OCI-LY7 (cell line): ENCODE measurements around the gene BAHCC1. TPM values are rescaled to one million over a fixed set of nuclear protein-coding genes. Genes with fewer than 3 reads are reported as not detected.
A peak's percentile ranks its signal among the peaks of the same experiment; 100 is the strongest.

Source experiments
- BruUV-seq: library from RNA; stranded (reverse); fragments of 400-500 nt; replicated peaks from 2 replicates; lab custom pipeline; 2021; lab: Mats Ljungman, UMichigan
- CTCF ChIA-PET: fragments of 300-600 bp; sonication (Branson Sonifier 250); formaldehyde crosslinking; loops from one replicate; lab custom pipeline; 2022; ENCODE audit warnings: antibody characterized with exemption; ENCODE audit not compliant: unreplicated experiment; lab: Charles Lee
- POLR2A ChIA-PET: fragments of 300-600 bp; sonication (Branson Sonifier 250); formaldehyde crosslinking; loops from one replicate; lab custom pipeline; 2022; ENCODE audit warnings: antibody characterized with exemption; lab: Charles Lee
- DNase-seq: peaks from one replicate; pipeline ENCODE4 v3.0.0-alpha.2; 2015; ENCODE audit warnings: low spot score
- H2AFZ ChIP-seq: fragments of 200-600 bp; sonication (generic), shearing (Covaris generic); 2 replicates; pipeline ENCODE4 v1.6.1; 2014; ENCODE audit warnings: mild to moderate bottlenecking, antibody characterized with exemption, low read length, moderate library complexity
- H3K27ac ChIP-seq: fragments of 200-600 bp; sonication (generic); 2 replicates; pipeline ENCODE4 v1.5.1; 2014; ENCODE audit warnings: mixed run types, low read depth, mild to moderate bottlenecking, moderate library complexity, low read length, inconsistent platforms; ENCODE audit not compliant: poor library complexity, severe bottlenecking
- H3K36me3 ChIP-seq: fragments of 200-600 bp; sonication (generic); 2 replicates; pipeline ENCODE4 v1.6.1; 2014; ENCODE audit warnings: mild to moderate bottlenecking, antibody characterized with exemption, low read length, moderate library complexity, mixed read lengths; ENCODE audit not compliant: insufficient read depth
- H3K4me1 ChIP-seq: fragments of 200-600 bp; sonication (generic); 2 replicates; pipeline ENCODE4 v1.5.1; 2014; ENCODE audit warnings: mild to moderate bottlenecking, low read length; ENCODE audit not compliant: insufficient read depth, poor library complexity, severe bottlenecking
- H3K4me2 ChIP-seq: fragments of 200-600 bp; sonication (generic); 2 replicates; pipeline ENCODE4 v1.6.1; 2014; ENCODE audit warnings: mild to moderate bottlenecking, low read length
- H3K4me3 ChIP-seq: fragments of 200-600 bp; sonication (generic); 2 replicates; pipeline ENCODE4 v1.5.1; 2014; ENCODE audit warnings: mild to moderate bottlenecking, low read depth, low read length; ENCODE audit not compliant: poor library complexity, severe bottlenecking
- H3K79me2 ChIP-seq: fragments of 200-600 bp; sonication (generic); 2 replicates; pipeline ENCODE4 v1.6.1; 2016; ENCODE audit warnings: low read depth, mild to moderate bottlenecking, low read length, moderate library complexity, mixed read lengths; ENCODE audit not compliant: insufficient read depth
- H3K9me2 ChIP-seq: fragments of 200-600 bp; sonication (generic); 2 replicates; pipeline ENCODE4 v1.6.1; 2016; ENCODE audit warnings: mild to moderate bottlenecking, low read length, mixed read lengths; ENCODE audit not compliant: insufficient read depth
- H3K9me3 ChIP-seq: fragments of 200-600 bp; sonication (generic); 2 replicates; pipeline ENCODE4 v1.6.1; 2014; ENCODE audit warnings: mild to moderate bottlenecking, mixed run types, low read length, mixed read lengths
- H4K20me1 ChIP-seq: fragments of 200-600 bp; sonication (generic); 2 replicates; pipeline ENCODE4 v1.6.1; 2014; ENCODE audit warnings: mild to moderate bottlenecking, antibody characterized with exemption, low read length, moderate library complexity, mixed read lengths; ENCODE audit not compliant: insufficient read depth
- CTCF ChIP-seq: fragments of 200-600 bp; sonication (generic); conservative IDR thresholded peaks from 2 replicates; pipeline ENCODE4 v1.5.1; 2014; ENCODE audit warnings: mild to moderate bottlenecking, antibody characterized with exemption, low read length, moderate library complexity, mixed read lengths
- EZH2phosphoT487 ChIP-seq: fragments of 200-600 bp; sonication (generic); IDR thresholded peaks from 2 replicates; pipeline ENCODE4 v1.6.1; 2018; ENCODE audit warnings: low read depth, borderline replicate concordance, mild to moderate bottlenecking, mixed run types, antibody characterized with exemption, low read length, moderate library complexity, mixed read lengths
- intact Hi-C: fragments of 100-400 bp; cut with micrococcal nuclease; formaldehyde crosslinking; loops from one replicate; pipeline ENCODE4 v1.10.0; 2022; ENCODE audit not compliant: unreplicated experiment
- total RNA-seq, 2 experiments: library from RNA; depleted of rRNA in 1 of 2; stranded (reverse); fragments of >200 nt in 1 of 2; shearing (Covaris generic) in 1 of 2; gene quantifications; 2 replicates each; pipeline ENCODE4 v1.2.3, GENCODE V29; 2014 to 2022

Gene BAHCC1
- total RNA-seq, 2 experiments from 2014 or later = 5.2 to 5.5 TPM

GRCh38 chr17:81511804-81512561, 116.7 kb downstream of the BAHCC1 start:
- H3K4me1 ChIP-seq = peaks cover 50% of the 10 kb centered on the region
- DNase-seq = peak; percentile 52
- no TSS peak for BruUV-seq
- peak overlapping the region; percentile 90 for H3K4me3 ChIP-seq
- H3K4me2 ChIP-seq = peak overlapping the region; percentile 97
- CTCF ChIA-PET = no interaction called here
- H3K27ac ChIP-seq = peak overlapping the region; percentile 68
- TF ChIP-seq EZH2phosphoT487 (no peak), CTCF (no peak)
- POLR2A ChIA-PET = interaction anchor here (0.9 kb wide), 1 partner anchor 27 kb away, joined by 3 read pairs; no protein-coding TSS in a partner anchor
- no peaks in the 10 kb centered on the region for H3K9me2 ChIP-seq
- intact Hi-C loops = loop anchor here (2.0 to 10.0 kb wide), 3 partner anchors 117 to 585 kb away; partner anchors contain the start of genes BAHCC1 and FASN
- H3K79me2 ChIP-seq = peaks cover 51% of the 10 kb centered on the region
- H3K36me3 ChIP-seq = peaks cover 42% of the 10 kb centered on the region
- no peak overlapping the region for H2AFZ ChIP-seq
- no peaks in the 10 kb centered on the region for H3K9me3 ChIP-seq
- H4K20me1 ChIP-seq = peaks cover 34% of the 10 kb centered on the region

- peak within 1 kb of the TSS; percentile 11; the same call in 1 of the 2 replicates for H2AFZ ChIP-seq
- H3K36me3 ChIP-seq = peaks cover 42% of the 10 kb centered on the region
- H3K79me2 ChIP-seq = peaks cover 51% of the 10 kb centered on the region
- TF ChIP-seq EZH2phosphoT487 (no peak), CTCF (no peak)
- H3K9me3 ChIP-seq = no peaks in the 10 kb centered on the region
- peaks cover 58% of the 10 kb centered on the region for H3K4me1 ChIP-seq
- peak within 1 kb of the TSS; percentile 89 for H3K27ac ChIP-seq
- ChIA-PET CTCF (no interaction called here), POLR2A (interaction anchor here (0.9 to 1.1 kb wide), 2 partner anchors 28 to 40 kb away, joined by 3 read pairs; partner anchors contain the start of gene FAAP100)
- peaks cover 34% of the 10 kb centered on the region for H4K20me1 ChIP-seq
- intact Hi-C loops = loop anchor here (5.0 to 10.0 kb wide), 2 partner anchors 118 to 585 kb away; partner anchors contain the start of genes BAHCC1 and FASN
- H3K4me3 ChIP-seq = peak within 1 kb of the TSS; percentile 90
- H3K9me2 ChIP-seq = no peaks in the 10 kb centered on the region
- H3K4me2 ChIP-seq = peak within 1 kb of the TSS; percentile 97
- BruUV-seq = no TSS peak
- DNase-seq = peak; percentile 98
These were observed 117.5 kb downstream of the BAHCC1 start, which contains the start of gene ACTG1 for GRCh38 chr17:81512562-81513371. Gene ACTG1, minus strand, starts transcription at chr17:81512799. Its CDS starts 445 bp downstream, at chr17:81512354.
